ENCODE results near the gene CRYBG1. TPM values are rescaled to one million over a fixed set of nuclear protein-coding genes. Genes with fewer than 3 reads are reported as not detected.

The CRYBG1 gene
- total RNA-seq, 1 experiment from 2014 or later = 10.7 TPM

- Histone ChIP-seq H3K27ac (ENCODE audit: low read depth, low read length) (no peak overlapping the region), H3K27me3 (ENCODE audit: insufficient read depth, low read length) (no peaks in the 10 kb centered on the region), H3K9ac (ENCODE audit: low read length) (no peak overlapping the region), H3K9me3 (ENCODE audit: control insufficient read depth in 1 of 2, insufficient read depth in 1 of 2, low read depth in 1 of 2, low read length in 2 of 2) (no peaks in the 10 kb centered on the region), H3K36me3 (ENCODE audit: control insufficient read depth in 1 of 2, insufficient read depth in 2 of 2, low read length in 2 of 2) (no peaks in the 10 kb centered on the region), H3K79me2 (ENCODE audit: insufficient read depth, low read length) (no peaks in the 10 kb centered on the region), H3K4me3 (replicated peaks in 1 of 2; ENCODE audit: low read depth in 1 of 2, low read length in 2 of 2) (no peak overlapping the region), H3K9me2 (ENCODE audit: insufficient read depth) (no peaks in the 10 kb centered on the region), H2AFZ (ENCODE audit: low read depth, low read length, poor library complexity, severe bottlenecking) (no peak overlapping the region), H3K4me2 (ENCODE audit: low read length) (no peak overlapping the region), H4K20me1 (ENCODE audit: insufficient read depth) (no peaks in the 10 kb centered on the region), H3K4me1 (ENCODE audit: control insufficient read depth in 1 of 2, insufficient read depth in 2 of 2, low read length in 2 of 2) (peaks cover 0 to 7% of the 10 kb centered on the region in 2 experiments; a peak in 1 of 4 replicates)
- intact Hi-C loops (cut with micrococcal nuclease) = no loop called here
- POLR2A ChIA-PET = no interaction called here
- DNase-seq (ENCODE audit: low read depth, low spot score) (no peak), ATAC-seq (no peak)
- BruUV-seq (replicated peaks) = no TSS peak
- TF ChIP-seq YY1 (IDR thresholded peaks at IDR 0.05; ENCODE audit: extremely low read depth, insufficient replicate concordance, low read depth, low read length) = no peak
- TF ChIP-seq ATF3 (IDR thresholded peaks at IDR 0.05) = no peak
- no peak for TF ChIP-seq POLR2AphosphoS5 (IDR thresholded peaks at IDR 0.05; ENCODE audit: low read depth, low read length)
- TF ChIP-seq CBX3 (IDR thresholded peaks at IDR 0.05; ENCODE audit: low read depth) = no peak
- TF ChIP-seq SIN3A (IDR thresholded peaks at IDR 0.05; ENCODE audit: low read depth) = no peak
- no peak for TF ChIP-seq REST (IDR thresholded peaks at IDR 0.05; ENCODE audit: low read depth)
- TF ChIP-seq ZFX (IDR thresholded peaks at IDR 0.05) = no peak
- TF ChIP-seq JUND (IDR thresholded peaks at IDR 0.05) = no peak
- no peak for TF ChIP-seq ZBTB33 (IDR thresholded peaks at IDR 0.05; ENCODE audit: extremely low read depth, insufficient replicate concordance, low read length)
- TF ChIP-seq FOSL1 (IDR thresholded peaks at IDR 0.05; ENCODE audit: low read depth) = no peak
- TF ChIP-seq SRF (IDR thresholded peaks at IDR 0.05; ENCODE audit: low read depth) = no peak
- CTCF ChIA-PET = no interaction called here
- RAD21 ChIA-PET (ENCODE audit: low non-redundant PET in 1 of 2, low total read pairs in 2 of 2, uncharacterized antibody in 2 of 2, unreplicated experiment in 2 of 2) = no interaction called here
Measured at GRCh38 chr6:106502559-106502958, 142.0 kb downstream of the CRYBG1 start.

Measured in HCT116 (cell line).